Suprapubic skin (tissue), 4 donors: Measurements from ENCODE around the gene ZFAND2B. TPM values are rescaled to one million over a fixed set of nuclear protein-coding genes. Genes with fewer than 3 reads are reported as not detected.
A peak's percentile ranks its signal among the peaks of the same experiment; 100 is the strongest.

Source experiments
- DNase-seq, 2 donors: peaks; one replicate each; pipeline ENCODE4 v3.0.0-alpha.2; 2019; ENCODE audit warnings: low spot score in 2 of 2
- H3K27ac ChIP-seq: fragments of 200-600 bp; sonication (generic); one replicate; pipeline ENCODE4 v1.5.1; 2019
- H3K27me3 ChIP-seq: fragments of 200-600 bp; sonication (generic); one replicate; pipeline ENCODE4 v1.5.1; 2019
- H3K36me3 ChIP-seq: fragments of 200-600 bp; sonication (generic); one replicate; pipeline ENCODE4 v1.5.1; 2019
- H3K4me1 ChIP-seq: fragments of 200-600 bp; sonication (generic); one replicate; pipeline ENCODE4 v1.5.1; 2019
- H3K4me3 ChIP-seq: fragments of 200-600 bp; sonication (generic); one replicate; pipeline ENCODE4 v1.5.1; 2019; ENCODE audit warnings: mild to moderate bottlenecking
- H3K9me3 ChIP-seq: fragments of 200-600 bp; sonication (generic); one replicate; pipeline ENCODE4 v1.5.1; 2019
- CTCF ChIP-seq, 2 donors: fragments of 200-600 bp in 1 of 2; fragments of 450-650 bp in 1 of 2; sonication (generic) in 1 of 2; IDR thresholded peaks; one replicate each; pipeline ENCODE4 v1.5.1; 2016 to 2019; ENCODE audit warnings: antibody characterized with exemption in 2 of 2, mild to moderate bottlenecking in 1 of 2, moderate library complexity in 1 of 2
- EP300 ChIP-seq: sonication (generic); formaldehyde crosslinking; IDR thresholded peaks from one replicate; pipeline ENCODE4 v1.6.1; 2017; ENCODE audit warnings: antibody characterized with exemption
- POLR2A ChIP-seq, 2 donors: fragments of 450-650 bp; IDR thresholded peaks; one replicate each; pipeline ENCODE4 v1.6.1; 2017; ENCODE audit warnings: antibody characterized with exemption in 2 of 2, mild to moderate bottlenecking in 2 of 2, moderate library complexity in 2 of 2
- POLR2AphosphoS5 ChIP-seq, 3 donors: sonication (generic); formaldehyde crosslinking; IDR thresholded peaks; one replicate each; pipeline ENCODE4 v1.6.1; 2017; ENCODE audit warnings: antibody characterized with exemption in 3 of 3
- WGBS: methylation state at CpG from one replicate; pipeline ENCODE4 v1.1.5; 2018; 5-methylcytosine and 5-hydroxymethylcytosine counted together
- total RNA-seq, 4 donors: library from RNA; depleted of rRNA; stranded (reverse); fragments of >200 nt; gene quantifications; one replicate each; pipeline ENCODE4 v1.1.0, GENCODE V29; 2016

The ZFAND2B gene
- total RNA-seq, 4 donors from 2014 or later = 48.1 to 84.7 (median 64.4) TPM

- Histone ChIP-seq H3K27ac (peak overlapping the region; percentile 95), H3K4me3 (peak overlapping the region; percentile 89), H3K9me3 (no peaks in the 10 kb centered on the region), H3K27me3 (no peaks in the 10 kb centered on the region), H3K36me3 (peaks cover 39% of the 10 kb centered on the region), H3K4me1 (peaks cover 36% of the 10 kb centered on the region)
- no peak for DNase-seq
- TF ChIP-seq EP300 = no peak
- 45% methylated on average over 7 of the region's 7 CpGs for WGBS
Measured at GRCh38 chr2:219228041-219228910, 21.7 kb downstream of the ZFAND2B start.

GRCh38 chr2:219228911-219229304, 22.3 kb downstream of the ZFAND2B start:
- no peaks in the 10 kb centered on the region for H3K27me3 ChIP-seq
- WGBS = no CpG with 5 or more reads among the region's 19 CpGs
- H3K27ac ChIP-seq = peak overlapping the region; percentile 95
- no peak for DNase-seq
- H3K36me3 ChIP-seq = peaks cover 39% of the 10 kb centered on the region
- peaks cover 36% of the 10 kb centered on the region for H3K4me1 ChIP-seq
- TF ChIP-seq EP300 (no peak), POLR2AphosphoS5 (IDR thresholded peaks at IDR 0.05) (no peak), POLR2A (IDR thresholded peaks at IDR 0.05) (no peak), CTCF (IDR thresholded peaks at IDR 0.05) (no peak)
- no peaks in the 10 kb centered on the region for H3K9me3 ChIP-seq
- H3K4me3 ChIP-seq = peak overlapping the region; percentile 89

- Histone ChIP-seq H3K36me3 (peaks cover 39% of the 10 kb centered on the region), H3K9me3 (no peaks in the 10 kb centered on the region), H3K27me3 (no peaks in the 10 kb centered on the region), H3K27ac (peak within 1 kb of the TSS; percentile 95), H3K4me1 (peaks cover 36% of the 10 kb centered on the region), H3K4me3 (peak within 1 kb of the TSS; percentile 89)
- TF ChIP-seq CTCF (IDR thresholded peaks at IDR 0.05) (no peak), POLR2A (IDR thresholded peaks at IDR 0.05) (peak in 1 of 2 donors; percentile 40), POLR2AphosphoS5 (IDR thresholded peaks at IDR 0.05) (peak in 2 of 3 donors; percentile 73 to 97)
- peak; percentile 99 for DNase-seq
- 0% methylated on average over 12 of the region's 80 CpGs for WGBS
Measured at GRCh38 chr2:219229305-219230058, 22.9 kb downstream of the ZFAND2B start, which contains the start of the genes ANKZF1 and ATG9A. ANKZF1 (plus strand) TSS chr2:219229806; CDS start chr2:219230258, 452 bp downstream. ATG9A (minus strand) TSS chr2:219229636; CDS start chr2:219228024, 1,612 bp downstream.

GRCh38 chr2:219230059-219230540, 23.5 kb downstream of the ZFAND2B start:
- TF ChIP-seq POLR2A (IDR thresholded peaks at IDR 0.05) (no peak), POLR2AphosphoS5 (IDR thresholded peaks at IDR 0.05) (no peak), CTCF (IDR thresholded peaks at IDR 0.05) (no peak), EP300 (no peak)
- H3K27ac ChIP-seq = peak overlapping the region; percentile 95

DNA sequence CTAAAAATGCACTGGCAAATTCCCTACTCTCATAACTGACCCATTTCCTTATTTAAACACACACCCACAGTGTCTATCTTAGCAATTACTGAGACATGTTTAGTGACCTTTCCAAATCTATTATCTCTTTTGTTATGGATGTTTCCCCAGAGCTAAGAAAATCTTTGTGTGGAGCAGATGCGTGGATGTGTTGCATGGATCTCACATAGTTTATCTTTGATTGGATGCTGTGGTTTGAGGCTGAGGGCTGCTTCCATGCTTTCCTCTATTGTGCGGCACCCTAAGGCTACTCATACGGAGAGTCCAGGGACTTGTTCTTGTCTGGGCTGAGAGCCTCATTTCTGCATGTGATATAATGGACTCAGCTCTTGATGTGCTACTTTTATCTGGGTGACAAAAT, 27.7 kb downstream of the ZFAND2B start:
- WGBS = 87% methylated on average over 3 of the region's 3 CpGs
- H3K36me3 ChIP-seq = peaks cover 69% of the 10 kb centered on the region

More at GRCh38 chr2:219230059-219230540, 23.5 kb downstream of the ZFAND2B start:
- Histone ChIP-seq H3K27me3 (no peaks in the 10 kb centered on the region), H3K36me3 (peaks cover 39% of the 10 kb centered on the region), H3K4me1 (peaks cover 36% of the 10 kb centered on the region), H3K9me3 (no peaks in the 10 kb centered on the region), H3K4me3 (peak overlapping the region; percentile 89)
- no peak for DNase-seq
- under 1% methylated on average over 24 of the region's 24 CpGs for WGBS

More for the DNA sequence above, 27.7 kb downstream of the ZFAND2B start:
- Histone ChIP-seq H3K27me3 (no peaks in the 10 kb centered on the region), H3K9me3 (no peaks in the 10 kb centered on the region), H3K4me3 (no peak overlapping the region), H3K27ac (no peak overlapping the region), H3K4me1 (peaks cover 16% of the 10 kb centered on the region)
- TF ChIP-seq POLR2AphosphoS5 (IDR thresholded peaks at IDR 0.05) (no peak), CTCF (IDR thresholded peaks at IDR 0.05) (no peak), POLR2A (IDR thresholded peaks at IDR 0.05) (no peak), EP300 (no peak)
- DNase-seq = no peak
